Mucosa of descending colon (tissue), 3 donors: Measurements from ENCODE around the gene ATRX. TPM values are rescaled to one million over a fixed set of nuclear protein-coding genes. Genes with fewer than 3 reads are reported as not detected.
"Not testable (repeated sequence)": the region's sequence is repeated elsewhere in the genome, so short reads cannot be mapped to it uniquely, and the experiment has no call there.

Experiments used
- ATAC-seq: fragments of 200-7000 bp; cut with Tn5 transposase; one replicate; pipeline ENCODE4 v1.9.1; 2020; ENCODE audit warnings: mild to moderate bottlenecking, moderate library complexity
- DNase-seq, 3 donors: peaks; one replicate each; pipeline ENCODE4 v3.0.0-alpha.2; 2020
- H3K36me3 ChIP-seq: fragments of 200-600 bp; one replicate; pipeline ENCODE4 v1.8.0; 2021; ENCODE audit warnings: low read depth, mild to moderate bottlenecking
- H3K4me1 ChIP-seq: fragments of 200-600 bp; one replicate; pipeline ENCODE4 v1.8.0; 2021; ENCODE audit warnings: low read depth, mild to moderate bottlenecking
- H3K4me3 ChIP-seq: fragments of 200-600 bp; one replicate; pipeline ENCODE4 v1.8.0; 2021; ENCODE audit warnings: mild to moderate bottlenecking
- H3K9me3 ChIP-seq: fragments of 200-600 bp; one replicate; pipeline ENCODE4 v1.8.0; 2021; ENCODE audit warnings: mild to moderate bottlenecking
- intact Hi-C, 2 donors: fragments of 100-400 bp; cut with DNase I in 1 of 2; cut with micrococcal nuclease in 1 of 2; formaldehyde crosslinking; loops; one replicate each; pipeline versions ENCODE4 v1.11.0 to v1.11.1; 2022; cut with DNase I, micrococcal nuclease
- total RNA-seq, 3 donors: library from RNA; stranded (reverse); fragmentation: NEBNext Ultra II Directional in 2 of 3; extraction: Animal tissue kit (Norgen Biotek cat#: 25700) in 2 of 3; gene quantifications; one replicate each; pipeline versions ENCODE4 v1.2.1 to v1.2.4, GENCODE V29; 2021 to 2023
- TF ChIP-seq, protein P1 (sequence below): fragments of 200-600 bp; IDR thresholded peaks from one replicate; pipeline ENCODE4 v1.8.0; 2022; ENCODE audit warnings: antibody characterized with exemption, mild to moderate bottlenecking
- donor health status: DM: no; HTN: no; CAD: no; lungs with moderate emphysema.
- donor health status: DM: no; HTN: no; CAD: no.
- donor health status: DM: no; HTN: yes; CAD: no.

ATRX gene
- total RNA-seq, 3 donors from 2014 or later = 47.9 to 108 (median 64.1) TPM

DNA sequence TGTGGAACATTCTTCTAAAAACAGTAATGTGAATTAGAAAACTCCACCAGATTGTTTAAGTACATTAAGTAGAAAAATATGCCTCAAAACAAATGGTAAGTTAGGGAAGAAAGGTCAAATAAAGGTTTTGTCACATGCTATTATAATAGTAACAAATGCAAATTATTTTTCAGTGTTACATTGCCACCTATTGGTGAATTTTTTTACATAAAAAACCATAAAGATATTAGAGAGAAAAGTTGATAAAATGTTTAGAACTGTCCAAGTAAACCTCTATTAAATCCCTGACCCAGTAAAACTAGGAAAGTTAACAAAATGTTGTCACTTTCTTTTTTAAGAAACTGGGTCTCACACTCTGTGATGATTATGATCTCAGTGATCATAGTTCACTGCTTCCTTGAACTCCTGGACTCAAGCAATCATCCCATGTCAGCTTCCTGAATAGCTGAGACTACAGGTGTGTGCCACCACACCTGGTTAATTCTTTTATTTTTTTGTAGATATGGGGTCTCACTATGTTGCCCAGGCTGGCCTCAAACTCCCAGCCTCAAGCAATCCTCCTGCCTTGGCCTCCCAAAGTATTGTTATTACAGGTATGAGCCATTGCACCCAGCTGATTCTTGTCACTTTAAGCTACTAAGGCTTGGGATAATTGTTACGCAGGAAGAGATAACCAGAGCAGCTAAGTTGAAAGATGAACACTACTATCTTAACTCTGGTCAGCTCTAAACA is 157.6 kb downstream of the ATRX start:
- TF ChIP-seq, protein P1, sequence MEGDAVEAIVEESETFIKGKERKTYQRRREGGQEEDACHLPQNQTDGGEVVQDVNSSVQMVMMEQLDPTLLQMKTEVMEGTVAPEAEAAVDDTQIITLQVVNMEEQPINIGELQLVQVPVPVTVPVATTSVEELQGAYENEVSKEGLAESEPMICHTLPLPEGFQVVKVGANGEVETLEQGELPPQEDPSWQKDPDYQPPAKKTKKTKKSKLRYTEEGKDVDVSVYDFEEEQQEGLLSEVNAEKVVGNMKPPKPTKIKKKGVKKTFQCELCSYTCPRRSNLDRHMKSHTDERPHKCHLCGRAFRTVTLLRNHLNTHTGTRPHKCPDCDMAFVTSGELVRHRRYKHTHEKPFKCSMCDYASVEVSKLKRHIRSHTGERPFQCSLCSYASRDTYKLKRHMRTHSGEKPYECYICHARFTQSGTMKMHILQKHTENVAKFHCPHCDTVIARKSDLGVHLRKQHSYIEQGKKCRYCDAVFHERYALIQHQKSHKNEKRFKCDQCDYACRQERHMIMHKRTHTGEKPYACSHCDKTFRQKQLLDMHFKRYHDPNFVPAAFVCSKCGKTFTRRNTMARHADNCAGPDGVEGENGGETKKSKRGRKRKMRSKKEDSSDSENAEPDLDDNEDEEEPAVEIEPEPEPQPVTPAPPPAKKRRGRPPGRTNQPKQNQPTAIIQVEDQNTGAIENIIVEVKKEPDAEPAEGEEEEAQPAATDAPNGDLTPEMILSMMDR = no peak
- intact Hi-C loops = no loop called here
- no peaks in the 10 kb centered on the region for H3K4me1 ChIP-seq
- ATAC-seq (peak; percentile 68), DNase-seq (no peak)
- no peaks in the 10 kb centered on the region for H3K9me3 ChIP-seq
- H3K4me3 ChIP-seq = no peak overlapping the region
- H3K36me3 ChIP-seq = no peaks in the 10 kb centered on the region

DNA sequence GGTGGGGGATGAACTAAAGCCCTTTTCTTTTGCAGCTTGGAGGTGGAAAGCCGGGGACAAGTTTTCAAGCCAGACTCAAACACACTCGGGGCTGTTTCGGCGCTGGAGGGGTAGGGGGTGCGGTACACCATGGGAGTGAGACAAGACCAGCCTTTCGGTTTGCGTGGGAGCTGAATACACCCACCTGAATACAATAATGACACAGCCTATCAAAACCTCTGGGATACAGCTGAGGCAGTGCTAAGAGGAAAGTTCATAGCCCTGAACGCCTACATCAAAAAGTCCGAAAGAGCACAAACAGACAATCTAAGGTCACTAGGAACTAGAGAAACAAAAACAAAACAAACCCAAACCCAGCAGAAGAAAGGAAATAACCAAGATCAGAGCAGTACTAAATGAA is 163.3 kb downstream of the ATRX start:
- no peak for DNase-seq
- H3K4me3 ChIP-seq = no peak overlapping the region
- no peaks in the 10 kb centered on the region for H3K4me1 ChIP-seq
- no peaks in the 10 kb centered on the region for H3K36me3 ChIP-seq
- TF ChIP-seq, protein P1 = no peak
- H3K9me3 ChIP-seq = no peaks in the 10 kb centered on the region
- intact Hi-C loops = no loop called here
- no peak for ATAC-seq

DNA sequence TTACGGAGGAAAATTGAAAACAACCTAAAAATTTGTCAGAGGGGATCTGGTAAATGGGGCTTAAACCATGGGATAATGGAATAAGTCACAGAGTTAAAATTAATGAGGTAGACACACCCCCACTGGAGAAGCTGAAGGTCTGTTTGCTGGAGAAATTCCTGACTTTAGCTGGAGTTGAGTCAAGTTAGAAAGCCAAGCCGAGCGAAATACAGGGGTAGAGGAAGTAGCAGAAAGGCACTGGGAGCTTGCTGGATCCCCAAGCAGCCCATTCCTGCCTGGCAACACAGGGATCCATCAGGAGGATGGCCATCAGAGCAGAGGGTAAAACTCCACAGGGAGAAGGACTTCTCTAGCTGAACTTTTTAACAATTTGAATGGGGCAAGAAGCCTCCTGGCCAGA is 163.8 kb downstream of the ATRX start:
- TF ChIP-seq, protein P1 = no peak
- Histone ChIP-seq H3K4me3 (no peak overlapping the region), H3K9me3 (no peaks in the 10 kb centered on the region), H3K4me1 (no peaks in the 10 kb centered on the region), H3K36me3 (no peaks in the 10 kb centered on the region)
- ATAC-seq (no peak), DNase-seq (no peak)
- intact Hi-C loops = no loop called here

DNA sequence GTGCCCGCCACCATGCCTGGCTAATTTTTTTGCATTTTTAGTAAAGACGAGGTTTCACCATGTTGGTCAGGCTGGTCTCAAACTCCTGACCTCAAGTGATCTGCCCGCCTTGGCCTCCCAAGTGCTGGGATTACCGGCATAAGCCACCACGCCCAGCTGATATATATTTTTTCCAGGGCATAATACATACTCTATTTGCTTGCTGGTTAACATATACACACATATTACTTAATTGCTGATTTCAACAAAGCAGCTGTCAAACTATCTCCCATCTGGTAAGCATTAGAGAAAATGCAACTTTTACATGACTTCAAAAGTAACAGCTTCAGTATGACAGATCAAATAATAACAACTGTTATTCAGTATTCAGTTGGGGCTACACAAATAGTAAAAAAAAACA is 164.6 kb downstream of the ATRX start:
- intact Hi-C loops, ATAC-seq, H3K4me1 ChIP-seq, DNase-seq, H3K9me3 ChIP-seq, H3K36me3 ChIP-seq, H3K4me3 ChIP-seq: not testable (repeated sequence)

DNA sequence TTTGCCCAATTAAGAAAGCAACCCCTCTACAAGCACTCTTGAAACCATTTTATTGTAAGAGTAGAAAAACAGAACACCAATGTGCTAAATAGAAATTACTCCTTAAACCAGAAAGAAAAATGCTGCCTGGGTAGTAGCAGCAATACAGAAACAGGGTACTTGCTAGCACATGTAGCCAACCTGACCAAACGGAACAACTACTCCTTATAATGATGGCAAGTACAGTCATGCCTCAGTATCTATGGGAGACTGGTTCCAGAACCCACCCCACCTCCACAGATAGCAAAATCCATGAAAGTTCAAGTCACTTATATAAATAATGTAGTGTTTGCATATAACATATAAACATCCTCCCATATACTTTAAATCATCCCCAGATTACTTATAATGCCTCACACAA is 168.8 kb downstream of the ATRX start:
- Histone ChIP-seq H3K4me3 (no peak overlapping the region), H3K9me3 (no peaks in the 10 kb centered on the region), H3K4me1 (no peaks in the 10 kb centered on the region), H3K36me3 (no peaks in the 10 kb centered on the region)
- no peak for DNase-seq
- TF ChIP-seq, protein P1 = no peak
- intact Hi-C loops = no loop called here
- no peak for ATAC-seq

DNA sequence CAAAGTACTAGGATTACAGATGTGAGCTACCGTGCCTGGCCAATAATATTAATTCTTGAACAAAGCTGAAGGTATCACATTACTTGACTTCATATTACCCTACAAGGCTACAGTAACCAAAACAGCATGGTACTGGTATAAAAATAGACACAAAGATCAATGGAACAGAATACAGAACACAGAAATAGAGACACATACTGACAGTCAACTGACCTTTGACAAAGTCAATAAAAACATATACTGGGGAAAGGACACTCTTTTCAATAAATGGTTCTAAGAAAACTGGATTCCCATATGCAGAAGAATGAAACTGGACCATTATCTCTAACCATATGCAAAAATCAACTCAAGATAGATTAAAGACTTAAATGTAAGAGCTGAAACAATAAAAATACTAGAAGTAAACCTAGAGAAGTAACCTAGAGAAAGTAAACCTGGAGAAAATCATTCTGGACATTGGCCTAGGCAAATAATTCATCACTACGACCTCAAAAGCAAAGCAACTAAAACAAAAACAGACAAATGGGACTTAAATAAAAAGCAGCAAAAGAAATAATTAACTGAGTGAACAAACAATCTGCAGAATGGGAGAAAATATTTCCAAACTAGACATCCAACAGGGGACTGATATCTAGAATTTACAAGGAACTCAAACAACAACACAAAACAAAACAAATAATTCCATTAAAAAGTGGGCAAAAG is 182.2 kb downstream of the ATRX start:
- intact Hi-C loops = no loop called here
- ATAC-seq (no peak), DNase-seq (no peak)

More for the DNA sequence above, 182.2 kb downstream of the ATRX start:
- no peak overlapping the region for H3K4me3 ChIP-seq
- H3K9me3 ChIP-seq = no peaks in the 10 kb centered on the region
- no peaks in the 10 kb centered on the region for H3K36me3 ChIP-seq
- H3K4me1 ChIP-seq = no peaks in the 10 kb centered on the region
- TF ChIP-seq, protein P1 = no peak
